ENCODE results near the gene CAMKMT.

GRCh38 chr2:44668336-44668735 is 306.6 kb downstream of the CAMKMT start:
- TF ChIP-seq CTCF (conservative IDR thresholded peaks at IDR 0.05; ENCODE audit: low read length) (peak; percentile 75), EZH2phosphoT487 (IDR thresholded peaks at IDR 0.05; ENCODE audit: borderline replicate concordance, low read depth, low read length) (no peak)
